Measurements from ENCODE around the gene FAM216A.

DNA sequence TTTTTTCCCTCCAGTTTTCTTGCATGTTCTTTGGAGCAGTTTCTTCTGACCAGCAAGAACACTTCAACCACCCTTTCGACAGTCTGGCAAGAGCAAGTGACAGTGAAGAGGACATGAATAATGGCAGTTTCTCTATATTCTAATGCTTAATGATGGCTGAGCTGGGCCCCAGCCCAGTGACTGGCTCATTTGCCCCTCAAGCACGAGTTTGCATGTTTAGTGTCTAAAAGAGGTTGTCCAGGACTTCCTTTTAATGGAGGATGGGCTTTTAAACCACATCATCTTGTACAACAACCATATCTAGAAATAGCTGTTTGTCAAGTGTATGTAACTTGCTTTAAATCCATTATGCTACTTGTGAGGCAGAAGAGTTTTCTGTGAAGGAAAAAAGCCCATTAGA, 61.9 kb downstream of the FAM216A start:
- TF ChIP-seq POLR2A (IDR thresholded peaks at IDR 0.05) (no peak), POLR2AphosphoS5 (IDR thresholded peaks at IDR 0.05) (no peak)
